NK-92 (cell line): Measurements from ENCODE around the gene ADAMTS10.
"Not testable (repeated sequence)": the region's sequence is repeated elsewhere in the genome, so short reads cannot be mapped to it uniquely, and the experiment has no call there.

Source experiments
- DNase-seq: peaks from one replicate; lab custom pipeline; 2025; ENCODE audit not compliant: unreplicated experiment; lab: John Stamatoyannopoulos, UW

Gene ADAMTS10

DNA sequence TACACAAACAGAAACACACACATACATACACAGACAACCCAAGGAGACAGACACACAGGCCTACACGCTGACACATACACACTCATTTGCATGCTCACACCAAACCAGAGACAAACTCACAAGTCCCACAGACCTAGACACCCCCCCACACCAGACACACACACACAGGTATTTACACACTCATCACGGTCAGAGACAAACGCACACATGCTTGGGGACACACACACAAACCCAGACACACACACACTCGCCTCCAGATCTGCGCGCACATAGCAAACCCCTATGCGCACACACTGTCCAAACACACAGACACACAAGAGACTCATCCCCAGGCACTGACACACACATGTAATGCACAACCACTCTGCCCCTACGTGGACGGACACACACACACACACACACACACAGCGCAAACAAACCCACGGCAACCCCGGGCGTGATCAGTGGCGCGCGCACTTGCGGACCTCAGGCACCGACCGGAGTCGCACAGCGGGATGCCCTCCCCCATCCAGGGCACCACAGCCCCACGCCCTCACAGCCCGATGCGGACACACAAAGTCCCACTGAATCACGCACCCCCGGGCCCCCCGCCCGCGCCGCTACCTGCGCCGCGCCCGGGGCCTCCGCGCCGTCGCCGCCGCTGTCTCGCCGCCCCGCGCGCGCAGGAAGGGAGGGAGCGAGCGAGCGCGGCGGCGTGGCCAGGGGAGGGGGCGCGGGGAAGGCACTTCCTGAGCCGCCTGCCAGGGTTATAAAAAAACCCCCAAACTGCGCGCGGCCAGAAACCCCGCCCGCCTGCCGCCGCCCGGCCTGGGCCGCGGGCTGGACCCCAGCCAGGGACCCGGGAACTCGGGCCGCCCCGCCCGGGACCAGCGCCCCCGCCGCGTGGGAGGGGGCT is at the start of gene ADAMTS10:
Gene ADAMTS10 (minus strand): TSS at position 675 of the 895 bp plus-strand sequence. CDS start 5,005 bp downstream, outside the sequence.
- no peak for DNase-seq

GRCh38 chr19:8659905-8660304 is 49.4 kb upstream of the ADAMTS10 start:
- no peak for DNase-seq

DNA sequence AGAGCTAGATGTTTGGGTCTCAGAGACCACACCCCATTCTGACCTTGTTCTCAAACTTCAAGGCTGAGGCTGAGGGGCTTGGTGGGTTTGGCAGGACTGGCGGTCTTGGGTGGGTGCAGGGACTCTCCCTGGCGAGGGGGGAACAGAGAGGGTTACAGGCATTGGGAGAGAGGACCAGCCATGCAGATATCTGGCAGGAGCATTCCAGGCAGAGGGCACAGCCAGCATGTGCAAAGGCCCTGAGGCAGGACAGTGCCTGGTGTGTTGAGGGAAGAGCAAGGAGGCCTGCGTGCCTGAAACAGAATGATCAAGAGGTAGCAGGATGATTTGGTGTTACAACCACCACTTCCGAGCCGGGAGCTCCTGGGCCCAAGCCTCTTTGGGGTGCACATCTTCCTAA is 47.4 kb upstream of the ADAMTS10 start:
- no peak for DNase-seq

- DNase-seq = no peak
Observed at GRCh38 chr19:8655340-8655709, 44.8 kb upstream of the ADAMTS10 start.

- DNase-seq = no peak
Observed at GRCh38 chr19:8654591-8655339, 44.2 kb upstream of the ADAMTS10 start.

GRCh38 chr19:8648240-8648639 is 37.7 kb upstream of the ADAMTS10 start:
- DNase-seq = no peak

GRCh38 chr19:8643860-8644653 is 33.5 kb upstream of the ADAMTS10 start:
- DNase-seq = no peak

GRCh38 chr19:8642561-8642960 is 32.0 kb upstream of the ADAMTS10 start:
- no peak for DNase-seq

DNA sequence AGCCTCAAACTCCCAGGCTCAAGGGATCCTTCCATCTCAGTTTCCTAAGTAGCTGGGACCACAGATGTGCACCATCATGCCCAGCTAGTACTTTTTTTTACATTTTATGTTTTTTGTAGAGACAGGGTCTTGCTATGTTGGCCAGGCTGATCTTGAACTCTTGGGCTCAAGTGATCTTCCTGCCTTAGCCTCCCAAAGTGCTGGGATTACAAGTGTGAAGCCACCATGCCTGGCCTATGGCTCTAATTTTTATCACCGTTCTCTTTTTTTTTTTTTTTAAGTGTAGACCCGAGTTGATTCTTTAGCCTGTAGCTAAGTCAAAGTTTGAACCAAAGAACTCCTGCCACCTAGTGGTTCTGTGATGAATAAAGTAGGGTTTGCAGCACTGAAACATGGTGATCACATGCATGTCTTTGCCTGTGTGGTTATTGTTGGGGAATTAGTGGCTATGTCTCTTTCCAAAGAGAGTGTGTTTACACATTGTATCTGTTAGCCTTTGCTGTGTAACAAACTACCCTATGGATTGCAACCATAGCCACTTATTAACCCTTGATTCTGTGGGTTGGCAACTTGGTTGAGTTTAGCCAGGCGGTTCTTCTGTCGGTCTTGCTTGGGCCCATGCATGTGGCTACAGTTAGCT is 31.5 kb upstream of the ADAMTS10 start:
- DNase-seq = no peak

DNA sequence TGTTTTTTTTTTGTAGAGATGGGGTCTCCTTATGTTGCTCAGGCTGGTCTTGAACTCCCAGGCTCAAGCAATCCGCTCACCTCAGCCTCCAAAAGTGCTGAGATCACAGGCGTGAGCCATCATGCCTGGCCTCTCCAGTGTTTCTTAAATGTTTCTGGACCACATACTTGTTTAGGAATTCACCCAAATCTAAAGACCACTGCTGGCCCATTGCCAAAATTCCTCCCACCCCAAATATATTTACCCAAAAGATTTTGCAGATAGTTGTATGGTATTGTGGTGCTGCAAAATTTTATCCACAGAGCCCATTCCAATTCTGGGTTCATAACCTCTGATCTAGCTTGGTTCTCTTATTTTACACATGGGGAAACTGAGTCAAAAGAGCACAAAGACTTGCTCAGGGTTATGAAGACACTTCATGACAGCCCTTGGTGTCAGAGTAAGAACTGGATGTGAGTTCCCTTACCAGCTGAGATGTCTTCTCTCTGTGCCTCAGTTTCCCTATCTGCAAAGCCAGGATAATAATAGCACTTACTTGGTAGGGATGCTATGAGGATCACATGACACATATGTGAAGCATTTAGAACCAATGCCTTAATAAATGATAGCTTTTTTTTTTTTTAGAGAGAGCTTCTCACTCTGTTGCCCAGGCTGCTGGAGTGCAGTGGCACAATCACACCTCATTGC is 30.8 kb upstream of the ADAMTS10 start:
- DNase-seq = no peak

GRCh38 chr19:8640402-8641004 is 30.0 kb upstream of the ADAMTS10 start:
- DNase-seq = no peak

- DNase-seq = no peak
Observed at GRCh38 chr19:8639821-8640401, 29.4 kb upstream of the ADAMTS10 start.

DNA sequence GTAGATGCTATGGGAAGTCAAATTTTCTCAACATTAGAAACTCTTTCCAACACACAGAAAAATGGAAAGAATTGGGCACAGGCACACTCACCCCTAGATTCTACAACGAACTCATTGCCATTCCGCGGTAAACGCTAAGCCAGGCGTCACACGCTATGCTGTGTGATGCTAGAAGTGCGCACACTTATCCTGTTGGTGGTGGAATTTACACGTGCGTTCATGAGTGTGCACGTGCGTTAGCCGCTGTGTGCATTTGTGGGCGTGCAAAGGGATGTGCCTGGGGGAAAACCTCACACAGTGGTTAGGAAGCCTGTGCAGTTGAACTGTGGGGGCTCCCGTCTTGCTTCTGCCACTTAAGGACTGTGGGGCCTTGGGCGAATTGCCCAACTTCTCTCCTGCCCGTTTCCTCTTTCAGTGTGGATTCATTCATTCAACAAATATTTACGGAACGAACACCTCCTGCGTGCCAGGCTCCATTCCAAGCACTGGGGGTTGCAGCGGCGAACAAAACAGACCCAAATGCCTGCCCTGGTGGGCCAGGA is 27.6 kb upstream of the ADAMTS10 start:
- DNase-seq = no peak

DNA sequence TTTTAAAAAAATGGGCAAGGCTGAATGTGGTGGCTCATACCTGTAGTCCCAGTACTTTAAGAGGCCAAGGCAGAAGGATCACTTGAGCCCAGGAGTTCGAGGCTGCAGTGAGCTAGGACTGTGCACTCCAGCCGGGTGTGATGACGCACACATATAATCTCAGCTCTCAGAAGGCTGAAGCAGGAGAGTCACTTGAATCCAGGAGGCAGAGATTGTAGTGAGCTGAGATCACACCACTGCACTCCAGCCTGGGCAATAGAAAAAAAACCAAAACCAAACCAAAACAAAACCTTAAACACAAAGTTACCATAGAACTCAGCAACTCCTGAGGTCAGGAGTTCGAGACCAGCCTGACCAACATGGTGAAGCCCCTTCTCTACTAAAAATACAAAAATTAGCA is 26.6 kb upstream of the ADAMTS10 start:
- not testable (repeated sequence) for DNase-seq

DNA sequence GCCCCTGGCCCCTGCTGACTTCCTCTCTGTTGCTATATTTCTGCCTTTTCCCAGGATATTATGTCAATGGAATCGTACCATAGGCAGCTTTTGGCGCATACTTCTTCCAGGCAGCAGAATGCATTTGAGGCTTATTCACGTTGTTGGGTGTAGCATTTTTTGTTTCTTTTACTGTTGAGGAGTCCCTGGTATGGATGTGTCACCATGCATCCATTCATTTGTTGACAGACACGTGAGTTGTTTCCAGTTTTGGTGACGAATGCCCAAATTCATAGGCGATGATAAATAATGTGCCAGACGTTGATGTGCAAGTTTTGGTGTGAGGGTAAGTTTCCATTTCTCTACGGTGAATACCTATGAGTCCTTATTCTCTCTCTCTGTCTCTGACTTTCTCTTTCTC is 24.9 kb upstream of the ADAMTS10 start:
- DNase-seq = no peak

GRCh38 chr19:8631425-8631819 is 20.9 kb upstream of the ADAMTS10 start:
- no peak for DNase-seq

GRCh38 chr19:8630796-8631424 is 20.4 kb upstream of the ADAMTS10 start:
- no peak for DNase-seq

DNA sequence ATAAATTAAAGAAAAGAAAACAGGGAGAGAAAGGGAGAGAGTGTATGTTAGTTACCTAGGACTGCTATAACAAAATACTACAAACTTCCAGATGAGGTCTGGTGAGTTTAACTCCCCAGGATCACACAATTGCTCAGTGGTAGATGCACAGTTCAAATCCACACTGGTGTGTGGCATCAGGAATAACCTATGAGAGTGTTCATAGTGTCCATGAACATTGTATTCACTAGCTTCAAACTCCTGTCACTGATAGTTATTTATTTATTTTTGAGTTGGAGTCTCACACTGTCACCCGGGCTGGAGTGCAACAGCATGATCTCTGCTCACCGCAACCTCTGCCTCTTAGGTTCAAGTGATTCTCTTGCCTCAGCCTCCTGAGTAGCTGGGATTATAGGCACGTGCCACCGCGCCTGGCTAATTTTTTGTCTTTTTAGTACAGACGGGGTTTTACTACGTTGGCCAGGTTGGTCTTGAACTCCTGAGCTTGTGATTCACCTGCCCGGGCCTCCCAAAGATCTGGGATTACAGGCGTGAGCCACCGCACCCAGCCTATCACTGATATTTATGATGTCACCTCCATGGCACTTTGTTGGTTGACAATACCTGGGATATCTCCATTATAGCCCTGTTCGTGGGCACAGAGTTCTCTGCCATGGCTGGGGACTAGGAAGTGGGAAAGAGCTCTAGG is 19.6 kb upstream of the ADAMTS10 start, which contains the start of gene NFILZ:
Gene NFILZ (plus strand): TSS at position 638 of the 688 bp plus-strand sequence. CDS start 46,133 bp downstream, outside the sequence.
- no peak for DNase-seq
